GDM1 (cell line): ENCODE measurements around the gene C1orf174.
A peak's percentile ranks its signal among the peaks of the same experiment; 100 is the strongest.

Experiments used
- DNase-seq: peaks from one replicate; lab custom pipeline; 2025; lab: John Stamatoyannopoulos, UW

C1orf174 gene

DNA sequence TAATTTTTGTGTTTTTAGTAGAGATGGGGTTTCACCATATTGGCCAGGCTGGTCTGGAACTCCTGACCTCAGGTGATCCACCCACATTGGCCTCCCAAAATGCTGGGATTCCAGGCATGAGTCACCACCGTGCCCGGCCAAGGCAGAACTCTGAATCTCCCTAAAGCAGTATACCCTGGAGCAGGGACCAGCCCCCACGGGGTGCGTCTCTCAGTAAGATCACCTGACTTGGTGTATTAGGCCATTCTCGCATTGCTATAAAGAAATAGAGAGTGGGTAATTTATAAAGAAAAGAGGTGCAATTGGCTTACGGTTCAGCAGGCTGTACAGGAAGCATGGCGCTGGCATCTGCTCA is 28.6 kb downstream of the C1orf174 start:
- DNase-seq: no peak

DNA sequence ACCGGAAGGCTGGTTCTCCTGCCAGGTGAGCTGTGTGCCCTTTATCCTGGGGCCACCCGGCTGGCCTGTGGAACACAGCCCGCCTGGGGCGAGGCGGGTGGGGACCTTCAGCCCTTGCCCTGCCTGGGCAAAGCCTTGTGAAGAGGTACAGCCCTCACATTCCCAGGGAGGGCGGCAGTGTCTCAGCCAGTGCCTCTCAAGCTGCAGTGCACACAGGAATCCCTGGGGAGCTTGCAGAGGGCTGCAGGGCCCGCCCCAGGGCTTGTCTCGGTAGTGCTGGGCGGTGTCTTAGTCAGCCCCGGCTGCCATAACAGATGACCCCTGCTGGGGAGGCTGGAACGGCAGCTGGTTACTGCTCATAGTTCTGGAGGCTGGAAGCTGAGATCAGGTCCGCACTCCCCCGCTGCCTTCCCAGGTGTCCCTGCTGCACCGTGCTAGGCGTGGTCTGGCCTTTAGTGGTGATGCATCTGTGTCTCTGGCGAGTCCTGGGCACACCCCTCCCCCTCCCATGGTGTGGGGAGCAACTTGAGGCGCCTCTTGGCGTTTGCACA is 30.2 kb downstream of the C1orf174 start:
- DNase-seq: no peak

DNA sequence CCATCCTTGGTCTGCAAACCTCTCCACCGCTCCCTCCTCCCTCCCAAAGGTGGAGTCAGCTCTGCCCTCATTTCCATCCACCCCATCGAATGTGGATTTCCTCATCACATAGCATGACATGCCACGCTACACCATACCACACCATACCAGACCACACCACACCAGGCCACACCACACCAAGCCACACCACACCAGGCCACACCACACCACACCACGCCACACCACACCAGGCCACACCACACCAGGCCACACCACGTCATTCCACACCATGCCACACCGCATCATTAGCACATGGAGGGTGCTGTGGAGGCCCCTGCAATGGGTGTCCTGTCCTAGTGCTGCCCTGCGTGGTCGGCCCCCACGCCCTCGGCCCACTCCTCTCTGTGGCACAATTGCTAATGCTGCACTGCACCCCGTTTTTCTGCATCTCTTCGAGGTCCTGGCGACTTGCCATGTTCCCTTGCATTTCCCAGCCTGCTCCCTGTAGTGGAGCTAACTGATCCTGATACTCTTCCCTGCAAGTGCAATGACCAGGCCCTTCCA is 31.5 kb downstream of the C1orf174 start:
- DNase-seq: no peak

DNA sequence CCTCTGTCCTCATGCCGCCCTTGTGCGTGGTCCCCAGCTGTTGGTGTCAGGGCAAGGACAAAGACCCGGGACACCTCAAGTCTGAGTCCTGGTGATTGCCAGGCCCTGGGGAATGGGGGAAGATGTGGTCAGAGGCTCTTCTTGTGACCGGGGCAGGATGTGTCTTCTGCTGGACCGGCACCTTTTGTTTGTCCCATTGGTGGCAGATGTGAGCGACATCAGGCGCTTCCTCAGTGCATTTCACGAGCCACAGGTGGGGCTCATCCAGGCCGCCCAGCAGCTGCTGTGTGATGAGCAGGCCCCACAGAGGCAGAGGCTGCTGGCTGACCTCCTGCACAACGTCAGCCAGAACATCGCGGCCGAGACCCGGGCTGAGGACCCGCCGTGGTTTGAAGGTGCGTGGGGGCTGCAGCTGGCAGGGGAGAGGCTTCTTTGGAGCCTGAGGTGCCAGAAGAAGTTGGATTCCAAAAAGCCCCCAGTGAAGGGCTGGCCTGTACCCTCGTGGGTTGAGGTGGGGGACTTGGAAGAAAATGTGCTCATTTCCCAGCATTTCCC is 34.4 kb downstream of the C1orf174 start:
- DNase-seq: no peak

DNA sequence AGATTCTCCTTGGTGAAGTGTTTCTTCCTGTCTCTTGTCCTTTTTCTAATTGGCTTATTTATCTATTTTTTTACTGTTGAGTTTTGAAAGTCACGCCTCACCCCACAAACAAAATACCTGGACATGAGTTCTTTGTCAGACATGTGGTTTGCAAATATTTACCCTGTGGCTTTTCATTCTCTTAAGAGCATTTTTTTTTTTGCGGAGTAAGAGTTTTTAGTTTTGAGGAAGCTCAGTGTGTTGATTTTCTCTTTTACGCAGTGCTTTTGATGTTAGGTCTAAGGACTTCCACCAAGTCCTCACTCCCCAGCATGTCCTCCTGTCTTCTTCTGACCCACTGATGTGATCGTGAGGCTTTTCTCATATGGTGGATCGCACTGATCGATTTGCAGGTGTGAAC is 35.2 kb downstream of the C1orf174 start:
- no peak for DNase-seq

DNA sequence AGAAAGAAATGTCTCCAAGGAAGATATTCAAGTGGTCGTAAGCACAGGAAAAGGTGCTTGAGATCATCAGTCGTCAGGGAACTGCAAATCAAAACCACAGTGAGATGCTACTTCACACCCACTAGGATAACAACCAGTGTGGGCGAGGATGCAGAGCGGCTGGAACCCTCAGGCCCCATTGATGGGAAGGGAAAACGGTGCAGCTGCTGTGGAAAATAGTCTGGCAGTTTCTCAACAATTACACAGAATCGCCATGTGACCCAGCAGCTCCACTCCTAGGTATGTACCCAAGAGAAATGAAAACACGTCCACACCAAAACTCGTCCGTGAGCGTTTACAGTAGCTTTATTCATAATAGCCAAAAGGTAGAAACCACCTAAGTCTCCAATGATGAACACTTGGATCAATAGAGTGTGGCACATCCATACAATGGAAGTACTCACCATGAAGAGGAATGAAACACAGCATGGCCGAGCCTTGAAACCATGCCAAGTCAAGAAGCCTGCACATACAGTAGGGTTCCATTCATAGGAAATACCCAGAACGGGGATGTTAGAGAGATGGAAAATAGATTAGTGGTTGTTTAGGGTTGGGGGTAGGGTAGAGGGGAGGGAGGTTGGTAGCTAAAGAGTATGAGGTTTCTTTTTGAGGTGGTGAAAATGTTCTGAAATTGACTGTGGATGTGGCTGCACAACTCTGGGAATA is 36.7 kb downstream of the C1orf174 start:
- no peak for DNase-seq

DNA sequence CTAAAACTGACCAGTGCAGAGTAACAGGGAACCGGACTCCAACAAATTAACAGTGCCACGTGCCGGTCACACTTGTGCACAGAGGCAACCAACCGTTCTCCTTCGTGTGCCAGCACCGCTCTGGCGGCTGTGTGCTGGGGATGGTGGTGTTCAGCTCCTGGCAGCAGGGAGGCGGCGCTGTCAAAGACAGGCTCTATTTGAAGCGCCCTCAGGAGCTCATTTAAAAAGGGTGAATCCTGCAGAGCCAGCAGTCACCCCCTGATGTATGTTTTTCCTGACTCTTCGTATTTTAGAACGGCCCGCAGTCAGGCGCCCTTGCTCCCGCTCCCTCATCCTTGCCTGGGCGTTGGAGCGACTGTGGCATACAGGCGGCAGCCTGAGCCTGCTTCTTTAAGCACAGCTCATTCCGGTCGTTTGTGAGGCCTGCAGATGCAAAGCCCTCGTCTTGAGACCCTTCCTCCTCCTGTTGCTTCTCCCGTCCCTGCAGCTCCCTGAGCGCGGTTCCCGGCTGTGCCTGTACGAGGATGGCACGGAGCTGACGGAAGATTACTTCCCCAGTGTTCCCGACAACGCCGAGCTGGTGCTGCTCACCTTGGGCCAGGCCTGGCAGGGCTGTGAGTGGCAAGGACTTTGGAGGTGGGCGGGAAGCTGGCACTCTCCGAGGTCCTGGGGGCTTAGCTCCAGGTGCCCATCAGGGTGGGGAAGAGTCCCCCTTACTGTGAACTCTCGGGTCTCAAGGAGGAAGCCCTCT is 41.7 kb downstream of the C1orf174 start:
- no peak for DNase-seq

DNA sequence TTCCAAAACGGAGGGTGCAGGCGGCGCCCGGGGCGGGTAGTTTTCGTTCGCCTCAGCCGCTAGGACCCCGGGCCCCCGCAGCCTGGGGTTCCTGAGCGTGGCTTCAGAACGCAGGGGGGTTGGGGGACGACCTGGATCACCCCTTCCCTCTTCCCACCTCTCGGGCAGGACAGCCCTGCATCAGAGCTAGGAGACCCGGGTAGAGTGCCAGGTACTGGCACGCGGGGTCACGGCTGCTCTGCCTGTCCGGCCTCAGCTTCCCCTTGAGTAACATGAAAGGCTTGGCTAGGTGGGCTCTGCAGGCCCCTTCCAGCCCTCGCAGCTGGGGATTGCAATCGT is 42.3 kb downstream of the C1orf174 start:
- no peak for DNase-seq

DNA sequence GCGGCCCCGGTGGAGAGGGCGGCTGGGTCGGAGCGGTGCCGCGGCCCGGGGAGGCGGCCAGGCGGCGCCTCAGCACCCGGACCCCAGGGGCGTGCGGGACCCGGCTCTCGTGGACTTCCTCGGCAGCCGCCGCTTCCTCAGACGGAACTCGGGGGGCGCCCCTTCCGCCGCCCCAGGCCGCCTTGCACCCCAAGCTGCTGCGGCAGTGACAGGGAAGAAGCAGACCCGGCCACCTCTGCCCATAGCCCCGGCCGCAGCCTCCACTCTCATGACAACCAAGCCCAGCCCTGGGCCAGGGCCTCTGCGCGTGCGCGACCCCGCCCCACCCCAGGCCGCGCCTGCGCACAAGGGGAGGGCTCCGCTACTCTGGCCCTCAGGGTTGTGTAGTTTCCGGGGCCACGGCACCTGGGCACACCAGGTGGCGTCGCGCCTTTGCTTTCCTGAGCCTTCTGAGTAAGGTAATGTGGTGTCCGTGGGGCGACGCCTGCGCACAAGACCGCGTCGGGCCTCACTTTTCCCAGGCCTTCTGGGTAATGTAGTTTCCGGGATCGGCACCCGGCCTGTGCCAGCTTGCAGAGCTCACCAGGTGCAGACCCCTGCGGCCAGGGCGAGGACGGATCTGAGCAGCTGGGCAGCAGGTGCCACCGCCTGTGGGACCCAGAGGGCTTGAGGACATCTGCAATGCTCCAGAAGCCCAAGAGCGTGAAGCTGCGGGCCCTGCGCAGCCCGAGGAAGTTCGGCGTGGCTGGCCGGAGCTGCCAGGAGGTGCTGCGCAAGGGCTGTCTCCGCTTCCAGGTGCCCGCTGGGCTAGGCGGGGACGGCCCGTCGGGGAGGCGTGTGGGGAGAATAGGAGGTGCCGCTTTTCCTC is 42.9 kb downstream of the C1orf174 start, which contains the start of the genes CEP104 and DFFB:
Gene CEP104, minus strand, starts transcription at position 289 of the 868 bp plus-strand sequence. CDS start 4,804 bp downstream, outside the sequence.
Gene DFFB, plus strand, starts transcription at position 554 of the 868 bp plus-strand sequence. Its CDS starts 128 bp downstream, at position 682.
- peak; percentile 87 for DNase-seq

DNA sequence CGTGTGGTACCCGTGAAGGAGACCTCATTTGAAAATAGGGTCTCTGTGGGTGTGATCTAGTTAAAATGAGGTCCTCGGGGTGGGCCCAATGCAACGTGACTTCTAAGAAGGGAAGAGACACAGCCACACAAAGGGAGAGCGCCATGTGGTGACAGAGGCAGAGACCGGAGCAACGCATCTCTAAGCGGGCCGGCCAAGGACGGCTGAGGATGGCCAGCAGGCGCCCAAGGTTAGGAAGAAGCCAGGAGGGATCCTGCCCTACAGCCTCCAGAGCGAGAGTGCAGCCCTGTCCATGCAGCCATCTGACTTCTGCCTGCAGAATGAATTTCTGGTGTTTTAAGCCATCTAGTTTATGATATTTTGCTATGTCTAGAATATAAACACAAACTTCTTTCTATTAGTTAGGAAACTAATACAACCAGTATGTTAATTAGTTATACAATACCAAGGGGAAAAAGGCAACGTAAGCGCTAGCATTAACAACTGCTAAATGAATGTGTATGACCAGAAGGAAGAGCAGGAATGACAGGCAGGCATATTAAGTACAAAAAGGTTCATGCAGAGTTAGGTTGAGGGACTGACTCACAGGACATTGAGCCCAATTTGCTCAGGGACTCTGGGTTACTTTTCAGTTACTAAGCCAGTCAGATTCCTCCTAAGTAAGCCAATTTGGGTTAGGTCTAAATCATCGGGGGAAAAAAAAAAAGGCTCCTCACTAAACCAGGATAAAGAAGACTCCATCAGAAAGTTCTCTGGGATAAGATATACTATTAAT is 47.2 kb downstream of the C1orf174 start:
- no peak for DNase-seq

DNA sequence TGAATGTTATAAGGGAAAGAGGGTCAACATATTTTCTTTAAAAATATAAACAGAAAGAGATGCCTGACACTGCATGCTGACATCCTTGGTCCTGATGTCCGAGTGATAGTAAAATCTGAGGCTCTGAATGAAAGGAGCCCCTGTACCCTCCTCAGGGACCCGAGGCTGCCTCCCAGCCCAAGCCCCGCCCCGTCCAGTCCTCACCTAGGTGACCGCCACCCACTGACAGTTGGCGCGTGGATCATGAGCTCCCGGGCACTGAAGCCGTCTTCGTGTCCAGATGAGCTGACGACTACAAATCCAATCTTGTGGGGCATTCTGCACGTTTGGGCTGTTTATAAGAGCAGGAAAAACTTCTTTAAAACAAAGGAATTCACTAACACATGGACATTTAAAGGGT is 48.0 kb downstream of the C1orf174 start:
- DNase-seq: no peak

DNA sequence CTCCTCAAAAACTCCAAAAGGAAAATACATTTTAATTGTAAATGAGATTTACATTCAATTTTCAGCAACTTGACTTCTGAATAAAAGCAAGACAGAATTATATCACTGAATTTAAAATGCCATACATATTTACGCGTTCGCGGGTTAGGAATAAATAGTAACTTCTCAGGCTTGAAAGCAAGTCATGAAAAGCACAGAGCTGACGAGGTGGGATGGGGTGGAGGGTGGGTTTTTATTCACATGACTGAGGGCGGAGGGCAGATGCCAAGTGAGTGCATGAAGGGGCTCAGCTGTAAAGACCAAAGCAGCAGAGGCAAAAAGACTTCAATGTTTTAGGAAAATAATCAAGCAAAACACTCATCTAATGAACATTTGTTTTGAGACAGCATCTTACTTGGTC is 48.8 kb downstream of the C1orf174 start:
- no peak for DNase-seq

DNA sequence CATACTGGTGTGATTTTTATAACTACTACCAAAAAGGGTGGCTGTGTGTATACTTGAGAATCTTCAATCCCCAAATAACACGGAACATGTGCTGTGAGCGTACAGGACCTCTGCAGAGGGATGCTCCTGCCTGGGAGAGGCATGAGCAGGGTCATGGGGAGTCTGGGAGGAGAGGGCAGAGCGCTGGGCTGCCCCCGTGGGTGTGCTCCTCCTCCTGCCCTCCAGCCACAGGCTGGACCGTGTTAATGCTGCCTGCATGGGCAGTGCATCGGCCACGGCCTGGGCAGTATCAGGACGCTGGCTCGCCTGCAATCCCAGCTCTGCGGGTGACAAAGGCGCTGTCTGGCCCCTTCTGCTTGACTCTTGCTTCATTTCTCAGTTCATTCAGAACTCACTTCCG is 49.2 kb downstream of the C1orf174 start:
- DNase-seq: no peak

DNA sequence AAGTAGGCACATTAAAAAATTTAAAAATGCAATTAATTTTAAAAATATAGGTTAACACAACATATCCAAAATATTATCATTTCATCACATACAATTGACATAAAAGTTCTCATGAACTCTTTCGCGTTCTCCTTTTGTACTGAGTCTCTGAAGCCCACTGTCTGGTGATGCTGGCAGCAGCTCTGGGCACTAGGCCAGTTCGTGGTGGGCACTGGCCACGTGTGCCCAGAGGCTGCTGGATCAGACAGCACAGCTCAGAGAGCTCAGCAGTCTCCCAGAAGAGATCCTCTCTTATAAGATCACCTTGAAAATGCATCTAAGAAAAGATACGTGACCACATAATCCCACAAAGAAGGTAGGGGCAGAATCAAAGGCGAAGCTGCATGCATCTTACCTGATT is 53.0 kb downstream of the C1orf174 start:
- DNase-seq: no peak

DNA sequence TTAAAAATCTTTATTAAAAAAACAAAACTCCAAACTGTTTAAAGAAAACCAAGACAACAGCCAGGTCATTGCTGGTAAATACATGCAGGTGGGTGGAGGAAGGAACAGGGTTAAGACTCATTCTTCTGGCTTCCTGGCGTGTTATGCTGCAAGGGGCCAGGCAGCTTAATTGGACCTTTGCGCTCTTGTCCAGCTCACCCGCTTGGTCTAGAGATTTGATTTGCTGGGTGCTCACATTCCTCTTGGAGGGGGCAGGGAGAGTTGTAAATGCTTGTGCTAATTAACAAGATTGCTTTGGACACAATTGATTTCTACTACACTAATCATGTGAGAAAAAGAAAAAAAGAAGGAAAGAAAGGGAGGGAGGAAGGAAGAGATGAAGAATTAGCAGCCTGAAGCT is 53.5 kb downstream of the C1orf174 start:
- DNase-seq: no peak

DNA sequence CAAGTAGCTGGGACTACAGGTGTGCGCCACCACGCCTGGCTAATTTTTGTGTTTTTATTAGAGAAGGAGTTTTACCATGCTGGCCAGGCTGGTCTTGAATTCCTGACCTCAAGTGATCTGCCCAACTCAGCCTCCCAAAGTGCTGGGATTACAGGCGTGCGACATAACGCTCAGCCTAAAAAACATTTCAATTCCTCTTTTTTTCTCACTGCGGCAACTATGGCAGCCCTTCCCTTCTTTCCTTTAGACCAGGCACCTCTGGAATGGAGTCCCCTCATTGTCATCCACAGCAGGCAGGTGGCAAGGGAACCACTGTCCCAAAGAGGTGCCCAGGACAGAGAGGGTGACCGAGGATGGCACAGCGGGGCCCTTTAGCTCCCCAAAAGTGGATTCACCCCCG is 57.2 kb downstream of the C1orf174 start:
- no peak for DNase-seq

DNA sequence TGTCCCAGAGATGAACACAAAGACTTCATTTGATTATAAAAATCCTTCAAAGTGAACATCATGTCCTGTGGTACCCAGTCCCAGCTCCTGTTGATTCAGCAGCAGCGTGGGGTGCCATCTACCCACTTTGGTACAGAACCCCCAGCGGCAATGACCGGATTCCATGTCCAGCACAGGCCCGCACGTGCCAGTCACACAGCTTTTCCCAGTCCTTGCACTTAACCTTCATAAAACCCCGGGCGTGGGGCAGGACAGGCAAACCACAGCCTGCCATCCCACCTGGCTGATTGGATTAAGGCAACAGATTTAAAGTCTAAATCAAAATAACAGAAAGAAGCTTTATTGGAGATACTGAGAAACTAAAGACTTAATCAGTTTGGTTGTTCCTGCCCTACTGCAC is 58.6 kb downstream of the C1orf174 start:
- no peak for DNase-seq
